GM12892 (cell line): ENCODE data around the gene SLC27A1.

Source experiments
- POLR2A ChIP-seq: IDR thresholded peaks from 2 replicates; pipeline ENCODE4 v1.6.1; 2011; ENCODE audit warnings: low read depth, low read length, control low read depth
- POLR2AphosphoS5 ChIP-seq: IDR thresholded peaks from 2 replicates; pipeline ENCODE4 v1.6.1; 2011; ENCODE audit warnings: low read depth, low read length, control low read depth
- TAF1 ChIP-seq: IDR thresholded peaks from 2 replicates; pipeline ENCODE4 v1.6.1; 2011; ENCODE audit warnings: low read depth, mild to moderate bottlenecking, control low read depth, low read length, borderline replicate concordance

DNA sequence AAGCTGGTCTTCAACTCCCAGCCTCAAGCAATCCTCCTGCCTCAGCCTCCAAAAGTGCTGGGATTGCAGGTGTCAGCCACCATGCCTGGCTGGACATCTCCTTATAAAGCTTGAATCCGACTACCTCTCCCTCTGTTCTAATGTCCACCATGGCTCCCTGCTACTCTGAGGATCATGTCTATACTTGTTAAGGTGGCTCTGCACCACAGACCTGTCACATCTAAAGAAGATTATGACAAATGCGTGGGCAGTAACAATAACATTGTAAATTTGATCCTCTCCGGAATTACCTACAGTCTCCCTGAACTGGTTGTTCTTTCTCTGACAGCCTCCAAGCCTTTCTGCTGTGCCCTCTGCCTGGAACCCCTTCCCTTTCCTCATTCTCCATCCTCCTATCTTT lies 11.4 kb upstream of the SLC27A1 start:
- TF ChIP-seq POLR2AphosphoS5 = no peak
- no peak for TF ChIP-seq POLR2A
- no peak for TF ChIP-seq TAF1
